Measurements from ENCODE around the gene SHISAL2A. TPM values are rescaled to one million over a fixed set of nuclear protein-coding genes. Genes with fewer than 3 reads are reported as not detected.

SHISAL2A gene
- total and polyA plus RNA-seq, 10 of the 15 experiments (the other 5 are each of a cell fraction or from before 2014, with no cell fraction given), result 0.18 to 0.67 (median 0.45) TPM

GRCh38 chr1:52670604-52671003 lies 37.6 kb downstream of the SHISAL2A start (continued):
- TF ChIP-seq E4F1 (IDR thresholded peaks at IDR 0.05; ENCODE audit: borderline replicate concordance, partially characterized antibody), result no peak
- no peak for TF ChIP-seq NR2F1 (conservative IDR thresholded peaks at IDR 0.05)
- no peak for TF ChIP-seq MTA3 (IDR thresholded peaks at IDR 0.05; ENCODE audit: borderline replicate concordance, low read length)
- TF ChIP-seq CREB1 (IDR thresholded peaks at IDR 0.05; ENCODE audit: low read depth), result no peak
- no peak for TF ChIP-seq NR2C2 (IDR thresholded peaks at IDR 0.05; ENCODE audit: borderline replicate concordance, control insufficient read depth, insufficient read length, low read depth)
- TF ChIP-seq PML (IDR thresholded peaks at IDR 0.05; ENCODE audit: low read length), result no peak
- no peak for TF ChIP-seq MXI1 (IDR thresholded peaks at IDR 0.05; ENCODE audit: low read depth, low read length)
- TF ChIP-seq NRF1 (conservative IDR thresholded peaks at IDR 0.05; ENCODE audit: low read depth, low read length), result no peak
- no peak for TF ChIP-seq RBBP5 (conservative IDR thresholded peaks at IDR 0.05)
- TF ChIP-seq ZBTB40 (IDR thresholded peaks at IDR 0.05; ENCODE audit: borderline replicate concordance), result no peak
- TF ChIP-seq HDAC2 (IDR thresholded peaks at IDR 0.05), result no peak
